ENCODE measurements around the gene PKP1.

- TF ChIP-seq CTCF (conservative IDR thresholded peaks at IDR 0.05 in 1 of 2, IDR thresholded peaks at IDR 0.05 in 1 of 2; ENCODE audit: extremely low read depth in 1 of 2, insufficient read depth in 1 of 2, low read depth in 1 of 2, low read length in 2 of 2) (no peak), EZH2 (IDR thresholded peaks at IDR 0.05; ENCODE audit: borderline replicate concordance, low read length) (no peak)
Measured at GRCh38 chr1:201294876-201295275, 11.6 kb downstream of the PKP1 start.
